Activated T-helper 1 cell treated with anti-CD3 and anti-CD28 coated beads, Interleukin-2, amount 50 U/mL, for 16 hours (primary cell): ENCODE measurements around the gene PRR20D.
"Not testable (repeated sequence)": the region's sequence is repeated elsewhere in the genome, so short reads cannot be mapped to it uniquely, and the experiment has no call there.

Experiments
- DNase-seq, 2 donors: peaks; one replicate each; pipeline ENCODE4 v3.0.0-alpha.2; 2020; ENCODE audit warnings: low read depth in 1 of 2, low spot score in 1 of 2

PRR20D gene

GRCh38 chr13:57160332-57160731 is at the start of gene PRR20D:
Gene PRR20D, plus strand, starts transcription at chr13:57160632. Its CDS starts 387 bp downstream, at chr13:57161019.
- DNase-seq, result not testable (repeated sequence)

- no peak for DNase-seq
These were observed 45.5 kb upstream of the PRR20D start for GRCh38 chr13:57114945-57115344.

- DNase-seq, result no peak
These were observed 36.8 kb upstream of the PRR20D start for GRCh38 chr13:57123681-57124080.

GRCh38 chr13:57128909-57129308 is 31.5 kb upstream of the PRR20D start:
- no peak for DNase-seq

GRCh38 chr13:57136093-57136492 is 24.3 kb upstream of the PRR20D start:
- no peak for DNase-seq

- DNase-seq, result no peak
These were observed 22.8 kb upstream of the PRR20D start for GRCh38 chr13:57137585-57137984.

GRCh38 chr13:57138988-57139387 is 21.4 kb upstream of the PRR20D start:
- no peak for DNase-seq

GRCh38 chr13:57139781-57140180 is 20.7 kb upstream of the PRR20D start:
- not testable (repeated sequence) for DNase-seq

- DNase-seq, result not testable (repeated sequence)
These were observed 20.0 kb upstream of the PRR20D start, which contains the start of gene PRR20A for GRCh38 chr13:57140235-57140968. Gene PRR20A, plus strand, starts transcription at chr13:57140918. Its CDS starts 387 bp downstream, at chr13:57141305.

- not testable (repeated sequence) for DNase-seq
These were observed 13.2 kb upstream of the PRR20D start, which contains the start of gene PRR20B for GRCh38 chr13:57147188-57147587. Gene PRR20B, plus strand, starts transcription at chr13:57147488. Its CDS starts 387 bp downstream, at chr13:57147875.

GRCh38 chr13:57148106-57148505 is 12.3 kb upstream of the PRR20D start:
- not testable (repeated sequence) for DNase-seq

GRCh38 chr13:57153761-57154160 is 6.7 kb upstream of the PRR20D start, which contains the start of gene PRR20C:
Gene PRR20C, plus strand, starts transcription at chr13:57154061. Its CDS starts 387 bp downstream, at chr13:57154448.
- DNase-seq, result not testable (repeated sequence)

- not testable (repeated sequence) for DNase-seq
These were observed 6.5 kb downstream of the PRR20D start, which contains the start of gene PRR20E for GRCh38 chr13:57166897-57167296. Gene PRR20E, plus strand, starts transcription at chr13:57167197. Its CDS starts 387 bp downstream, at chr13:57167584.

- no peak for DNase-seq
These were observed 31.2 kb downstream of the PRR20D start for GRCh38 chr13:57191667-57192066.

- DNase-seq, result no peak
These were observed 52.6 kb downstream of the PRR20D start for GRCh38 chr13:57212989-57213388.
